Stimulated activated naive CD8-positive, alpha-beta T cell treated with anti-CD3 and anti-CD28 coated beads, Interleukin-15, Interleukin-2, amounts not matched to agents 100 U/mL and 50 U/mL, for 24 hours (primary cell): ENCODE measurements around the gene RALGPS1.
A peak's percentile ranks its signal among the peaks of the same experiment; 100 is the strongest.

Experiments
- ATAC-seq: fragments of 150-1000 bp; cut with Tn5 transposase; one replicate; pipeline ENCODE4 v1.10.0; 2021
- DNase-seq: peaks from one replicate; pipeline ENCODE4 v3.0.0; 2021

RALGPS1 gene

DNA sequence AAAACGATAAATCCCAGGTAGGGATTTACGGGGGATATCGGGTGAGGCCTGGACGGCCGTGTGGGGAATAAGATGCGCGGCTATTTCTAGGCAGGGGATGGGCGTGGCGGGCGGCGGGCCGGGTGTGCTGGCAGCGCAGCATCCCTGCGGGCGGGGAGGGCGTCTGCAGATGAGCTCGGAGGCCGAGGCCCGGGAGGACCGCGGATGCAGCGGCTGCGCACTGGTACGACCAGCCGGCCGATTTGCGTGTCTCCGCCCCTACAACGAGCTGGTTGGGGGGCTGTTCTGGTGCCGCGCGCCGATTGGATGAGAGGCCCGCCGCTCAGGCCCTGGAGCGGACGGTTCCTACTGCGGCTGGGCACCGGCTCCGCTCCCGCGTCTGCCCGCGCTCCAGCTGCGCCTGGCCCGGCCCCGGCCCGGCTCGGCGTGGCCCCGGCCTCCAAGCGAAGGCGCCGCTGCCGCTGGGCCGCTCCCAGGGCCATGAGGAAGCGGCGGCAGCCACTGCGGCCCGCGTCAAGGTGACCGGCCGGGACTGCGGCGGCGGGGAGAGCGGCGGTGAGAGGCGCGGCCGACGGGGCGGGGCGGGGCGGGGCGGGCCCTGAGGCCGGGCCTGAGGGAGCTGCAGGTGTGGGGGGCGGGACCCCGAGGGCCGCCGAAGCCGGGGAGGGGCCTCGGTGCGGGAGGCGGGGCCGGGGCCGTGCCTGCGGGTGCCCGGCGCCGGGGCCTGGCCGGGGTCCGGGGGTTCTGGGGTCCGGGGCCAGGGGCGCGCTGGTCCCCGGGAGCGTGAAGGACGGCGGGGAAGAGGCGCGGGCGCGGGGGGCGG is at the start of gene RALGPS1:
RALGPS1 (plus strand) TSS at position 325 of the 823 bp plus-strand sequence. CDS start 47,508 bp downstream, outside the sequence.
- ATAC-seq (peak; percentile 99), DNase-seq (peak; percentile 91)

DNA sequence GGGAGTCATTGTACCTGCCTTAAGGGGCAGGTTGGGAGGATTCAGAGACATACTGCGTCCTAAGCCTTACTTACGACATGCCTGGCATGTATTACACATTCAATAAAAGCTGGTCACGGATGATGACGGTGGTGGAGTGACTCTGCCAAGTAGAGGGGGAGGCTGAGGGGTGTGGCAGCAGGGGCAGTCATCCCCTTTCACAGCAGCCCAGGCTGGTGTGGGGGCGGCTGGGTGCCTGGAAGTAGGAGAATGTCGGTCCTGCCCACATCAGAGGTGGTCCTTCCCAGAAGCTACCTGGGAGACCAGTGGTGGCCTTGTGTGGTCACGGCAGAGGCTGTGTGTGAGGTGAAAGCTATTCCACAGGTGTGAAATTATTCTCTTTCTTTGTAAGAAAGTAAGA is 45.2 kb upstream of the RALGPS1 start:
- DNase-seq = peak; percentile 19
- ATAC-seq = no peak

- DNase-seq (no peak), ATAC-seq (no peak)
These were observed 42.1 kb upstream of the RALGPS1 start for GRCh38 chr9:126872516-126872915.

GRCh38 chr9:126874546-126875314 is 39.9 kb upstream of the RALGPS1 start:
- ATAC-seq (no peak), DNase-seq (no peak)

DNA sequence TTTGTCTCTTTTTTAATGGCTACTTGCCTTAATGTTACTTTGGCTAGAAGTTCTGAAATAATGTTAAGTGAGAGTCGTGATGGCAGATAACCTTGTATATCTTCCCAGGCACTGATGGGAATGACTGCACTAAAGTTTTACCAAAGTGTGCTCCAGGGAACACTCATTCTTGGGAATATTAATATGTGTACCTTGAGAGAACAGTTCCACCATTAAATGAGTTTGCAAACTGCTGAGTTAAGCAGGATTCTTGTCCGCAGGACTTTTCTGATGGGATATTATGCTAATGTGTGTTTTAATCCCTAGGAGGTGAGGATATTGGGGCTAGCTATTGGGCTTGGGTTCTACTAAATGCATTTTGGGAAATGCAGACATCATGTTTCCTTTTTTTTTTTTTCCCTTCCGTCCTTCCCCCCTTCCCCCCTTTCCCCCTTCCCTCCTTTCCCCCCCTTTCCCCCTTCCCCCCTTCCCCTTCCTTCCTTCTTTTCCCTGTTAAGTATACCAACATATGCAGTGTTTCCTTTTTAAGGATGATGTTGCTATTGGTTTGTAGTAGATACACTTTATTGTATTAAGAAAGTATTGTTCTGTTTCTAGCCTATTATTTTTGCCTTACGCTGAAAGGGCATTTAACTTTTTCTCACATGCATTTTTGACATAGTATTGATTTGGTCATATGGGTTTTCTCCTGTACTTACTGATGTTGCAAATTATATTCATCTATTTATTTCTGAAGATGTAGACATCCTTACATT is 38.6 kb upstream of the RALGPS1 start:
- no peak for ATAC-seq
- DNase-seq = no peak

DNA sequence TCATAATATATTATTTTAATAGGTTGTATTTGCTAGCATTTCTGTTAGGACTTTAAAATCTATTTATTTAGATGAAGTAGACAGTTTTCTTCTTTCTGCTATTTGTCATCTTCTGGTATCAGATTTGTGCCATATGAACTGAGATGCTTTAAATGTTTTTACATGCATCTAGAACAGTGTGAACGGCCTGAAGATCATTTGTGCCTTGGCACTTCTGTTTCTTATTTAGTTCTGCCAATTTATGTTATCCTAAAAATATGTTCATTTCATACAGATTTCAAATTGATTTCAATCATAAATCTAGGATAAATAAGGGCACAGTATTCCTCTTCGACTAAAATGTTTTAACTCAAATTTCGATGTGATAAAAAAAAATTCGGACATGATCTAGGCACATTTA is 38.1 kb upstream of the RALGPS1 start:
- ATAC-seq = no peak
- DNase-seq = no peak

DNA sequence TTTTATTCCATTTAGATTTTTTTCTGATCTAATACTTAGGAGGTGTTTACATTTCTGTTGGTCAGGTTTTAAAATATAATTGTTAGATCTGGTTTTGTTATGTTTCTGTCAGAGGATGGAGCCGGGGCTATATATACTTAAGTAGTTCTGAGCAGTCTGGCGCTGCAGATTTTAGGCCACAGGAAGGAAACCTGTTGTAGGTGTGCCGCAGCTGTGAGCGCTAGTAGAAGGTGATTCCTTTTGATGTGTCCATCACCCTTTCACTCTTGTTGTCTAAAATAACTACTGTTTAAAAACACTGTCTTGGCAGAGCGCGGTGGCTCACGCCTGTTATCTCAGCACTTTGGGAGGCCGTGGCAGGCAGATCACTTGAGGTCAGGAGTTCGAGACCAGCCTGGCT is 37.2 kb upstream of the RALGPS1 start:
- DNase-seq (no peak), ATAC-seq (no peak)

- ATAC-seq (no peak), DNase-seq (no peak)
These were observed 35.3 kb upstream of the RALGPS1 start for GRCh38 chr9:126879288-126879687.

GRCh38 chr9:126880226-126880946 is 34.2 kb upstream of the RALGPS1 start:
- no peak for DNase-seq
- peak; percentile 14 for ATAC-seq

GRCh38 chr9:126880947-126881332 is 33.6 kb upstream of the RALGPS1 start:
- no peak for ATAC-seq
- DNase-seq = no peak

DNA sequence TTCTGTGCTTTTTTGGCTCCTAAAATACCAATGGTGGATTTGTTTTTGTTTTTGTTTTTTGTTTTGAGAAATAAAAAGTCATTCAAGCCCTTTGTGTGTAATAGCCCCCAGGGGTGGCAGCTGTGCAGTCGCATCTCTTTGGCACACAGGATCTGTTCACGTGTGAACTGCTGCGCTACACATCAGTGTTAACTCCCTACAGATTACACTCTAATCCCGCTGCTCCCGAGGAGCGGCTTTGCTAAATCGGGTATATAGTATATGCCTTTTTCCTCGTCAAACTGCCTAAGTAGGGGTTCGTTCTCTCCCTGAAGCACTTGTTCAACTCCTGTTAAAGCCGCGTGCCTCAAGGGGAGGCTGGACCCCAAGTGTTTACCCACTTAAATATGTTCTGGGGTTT is 31.8 kb upstream of the RALGPS1 start:
- DNase-seq (no peak), ATAC-seq (no peak)

GRCh38 chr9:126883636-126884035 is 30.9 kb upstream of the RALGPS1 start:
- no peak for DNase-seq
- ATAC-seq = no peak

- no peak for ATAC-seq
- DNase-seq = no peak
These were observed 29.4 kb upstream of the RALGPS1 start for GRCh38 chr9:126885131-126885641.

- DNase-seq (no peak), ATAC-seq (no peak)
These were observed 28.4 kb upstream of the RALGPS1 start for GRCh38 chr9:126886034-126886822.

DNA sequence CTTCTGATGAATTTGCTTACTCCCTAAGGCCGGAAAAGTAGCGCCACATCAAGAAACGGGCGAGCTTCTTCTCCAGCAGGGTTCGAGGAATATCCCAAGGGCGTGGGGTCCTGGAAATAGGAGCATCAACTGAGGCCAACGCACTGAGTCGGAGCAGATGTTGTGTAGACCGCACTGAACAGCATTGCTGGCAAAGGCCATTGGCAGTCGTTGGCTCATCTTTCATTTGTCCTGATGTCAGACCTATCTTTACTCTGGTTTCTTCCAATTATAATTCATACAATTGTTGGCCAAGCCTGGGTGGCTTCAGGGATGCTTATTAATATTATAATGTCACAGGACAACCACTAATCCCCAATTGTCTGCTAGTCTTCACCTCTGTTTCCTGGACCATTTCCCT is 27.7 kb upstream of the RALGPS1 start:
- DNase-seq = no peak

DNA sequence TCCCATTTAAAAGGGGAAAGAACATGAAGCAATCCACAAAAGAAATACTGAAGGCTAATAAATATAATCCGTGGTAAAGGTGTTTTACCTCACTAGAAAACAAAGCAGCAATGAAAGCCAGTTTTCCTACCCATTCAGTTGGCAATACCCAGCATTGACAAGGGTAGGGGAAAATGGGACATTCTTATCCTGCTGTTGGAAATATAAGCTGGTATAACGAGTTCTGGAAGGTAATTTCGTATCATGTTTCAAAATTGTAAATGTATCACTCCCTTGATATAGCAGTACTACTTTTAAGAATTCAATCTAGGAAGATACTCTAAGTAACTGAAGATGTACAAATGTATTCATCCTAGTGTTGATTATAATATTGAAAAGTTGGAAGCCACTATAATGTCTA is 22.9 kb upstream of the RALGPS1 start:
- DNase-seq = no peak
- ATAC-seq = no peak

More for the DNA sequence above, 27.7 kb upstream of the RALGPS1 start:
- no peak for ATAC-seq

GRCh38 chr9:126893079-126893478 is 21.5 kb upstream of the RALGPS1 start:
- ATAC-seq = no peak

GRCh38 chr9:126894052-126894603 is 20.5 kb upstream of the RALGPS1 start:
- peak; percentile 59 for ATAC-seq
- DNase-seq = no peak

More at GRCh38 chr9:126893079-126893478, 21.5 kb upstream of the RALGPS1 start:
- no peak for DNase-seq

DNA sequence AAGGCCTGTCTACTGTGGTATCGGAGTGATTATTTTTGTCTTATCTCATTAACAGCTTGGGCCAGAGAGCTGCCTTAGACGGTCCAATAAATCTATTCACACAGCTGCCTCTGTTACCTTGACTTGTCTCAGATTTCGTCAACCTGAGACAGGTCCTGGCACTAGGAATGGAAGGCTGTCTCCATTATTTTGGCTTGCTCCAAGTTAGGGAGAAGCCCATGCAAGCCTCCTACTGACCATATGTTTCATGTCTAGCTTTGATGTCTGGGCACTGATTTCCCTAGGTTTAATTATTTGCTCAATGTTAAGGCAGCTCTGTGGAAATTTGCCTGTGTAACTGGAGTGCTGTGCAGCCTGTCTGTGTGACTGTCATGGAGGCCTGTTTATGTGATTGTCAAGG is 12.4 kb upstream of the RALGPS1 start:
- ATAC-seq (no peak), DNase-seq (no peak)

GRCh38 chr9:126904586-126904985 is 10.0 kb upstream of the RALGPS1 start:
- DNase-seq (no peak), ATAC-seq (no peak)

DNA sequence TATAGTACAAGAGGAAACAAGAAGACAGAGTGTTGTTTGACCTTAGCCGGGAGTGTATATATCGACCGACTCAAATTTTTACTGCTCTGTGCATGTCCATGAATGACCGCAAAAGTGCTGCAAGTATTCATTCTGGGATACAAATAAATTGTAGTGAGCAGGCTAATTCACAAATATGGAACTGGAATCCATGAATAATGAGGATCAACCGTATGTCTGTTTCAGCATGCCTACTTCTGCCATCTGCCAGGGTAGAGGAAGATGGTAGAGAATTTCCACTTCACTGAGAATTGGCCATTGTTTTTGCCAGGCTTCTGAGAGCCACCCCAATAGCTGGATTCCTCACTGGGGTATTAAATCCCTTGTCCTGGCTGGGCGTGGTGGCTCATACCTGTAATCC is 8.5 kb upstream of the RALGPS1 start:
- DNase-seq = no peak
- ATAC-seq = no peak
